HG03571 (cell line): ENCODE results near the gene CPLANE1.
"Not testable (repeated sequence)": the region's sequence is repeated elsewhere in the genome, so short reads cannot be mapped to it uniquely, and the experiment has no call there.

Experiments
- ATAC-seq: cut with Tn5 transposase; IDR thresholded peaks from one replicate; pipeline ENCODE4 v1.9.1; 2021; ENCODE audit not compliant: unreplicated experiment

Gene CPLANE1

GRCh38 chr5:37208883-37209797, 40.0 kb downstream of the CPLANE1 start:
- no peak for ATAC-seq

- ATAC-seq: no peak
Observed at GRCh38 chr5:37207802-37208201, 41.4 kb downstream of the CPLANE1 start.

DNA sequence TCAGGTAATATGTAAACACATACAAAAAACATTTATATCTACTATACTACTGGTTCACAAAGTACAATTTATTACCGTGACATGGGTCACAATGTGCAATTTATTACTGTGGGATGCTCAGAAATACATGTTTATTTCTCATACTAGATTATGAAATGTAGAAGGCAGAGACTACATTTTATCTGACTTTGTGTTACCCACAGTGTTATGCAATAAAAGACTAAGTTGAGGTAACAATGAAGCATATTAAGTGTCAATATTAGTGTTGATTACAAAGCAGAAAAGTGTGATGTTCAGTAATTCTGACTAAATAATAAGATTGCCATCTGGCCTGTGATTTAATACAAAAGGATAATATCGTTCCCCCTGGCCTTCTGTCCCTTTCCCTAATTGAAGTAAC, 42.4 kb downstream of the CPLANE1 start:
- ATAC-seq: no peak

- ATAC-seq: no peak
Observed at GRCh38 chr5:37198842-37199241, 50.3 kb downstream of the CPLANE1 start.

DNA sequence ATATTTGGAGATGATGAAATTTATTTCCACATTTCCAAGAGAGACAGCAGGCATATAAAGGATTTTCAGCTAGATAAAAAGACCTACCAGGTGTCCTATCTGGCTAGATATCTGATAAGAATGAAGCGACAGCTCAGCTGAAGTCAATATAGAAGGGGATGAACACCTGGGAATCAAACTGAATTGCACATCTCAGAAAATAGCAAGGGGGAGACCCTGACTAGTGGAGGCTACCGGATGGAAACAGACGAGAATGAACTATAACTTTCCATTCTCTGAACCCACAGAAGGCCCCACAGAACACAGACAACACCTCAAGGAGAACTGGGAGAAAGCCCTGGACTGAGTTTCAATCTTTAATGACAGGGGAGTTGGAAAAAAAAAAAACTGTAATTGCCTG, 51.1 kb downstream of the CPLANE1 start:
- peak; percentile 26 for ATAC-seq

DNA sequence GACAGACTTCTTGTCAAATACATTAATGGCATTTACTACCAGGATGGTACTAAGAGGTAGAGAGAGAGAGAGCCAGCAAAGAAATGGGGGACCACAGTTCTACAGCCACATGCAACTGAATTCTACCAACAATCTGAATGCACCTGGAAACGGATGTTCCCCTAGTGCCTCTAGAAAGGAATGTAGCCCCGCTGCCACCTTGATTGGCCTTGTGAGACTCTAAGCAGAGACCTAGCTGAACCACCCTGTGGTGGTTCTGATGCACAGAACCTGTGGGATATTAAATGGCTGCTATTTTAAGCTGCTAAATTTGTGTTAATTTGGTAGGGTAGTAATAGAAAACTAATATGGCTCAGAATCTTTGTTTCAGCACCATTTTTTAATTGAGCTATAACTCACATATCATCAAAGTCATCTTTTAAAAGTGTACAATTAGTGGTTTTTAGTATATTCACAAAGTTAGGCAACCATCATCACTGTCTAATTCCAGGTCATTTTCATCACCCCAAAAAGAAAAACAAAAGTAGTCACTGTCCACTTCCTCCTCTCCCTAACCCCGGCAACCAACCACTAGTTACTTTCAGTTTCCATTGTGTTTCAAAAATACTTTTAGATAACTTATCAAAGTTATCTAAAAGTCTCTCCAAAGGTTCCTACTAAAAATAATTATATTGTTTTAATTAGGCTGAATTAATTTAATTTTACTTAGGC, 51.7 kb downstream of the CPLANE1 start:
- peak; percentile 72 for ATAC-seq

GRCh38 chr5:37190592-37190991, 58.6 kb downstream of the CPLANE1 start:
- ATAC-seq: no peak

DNA sequence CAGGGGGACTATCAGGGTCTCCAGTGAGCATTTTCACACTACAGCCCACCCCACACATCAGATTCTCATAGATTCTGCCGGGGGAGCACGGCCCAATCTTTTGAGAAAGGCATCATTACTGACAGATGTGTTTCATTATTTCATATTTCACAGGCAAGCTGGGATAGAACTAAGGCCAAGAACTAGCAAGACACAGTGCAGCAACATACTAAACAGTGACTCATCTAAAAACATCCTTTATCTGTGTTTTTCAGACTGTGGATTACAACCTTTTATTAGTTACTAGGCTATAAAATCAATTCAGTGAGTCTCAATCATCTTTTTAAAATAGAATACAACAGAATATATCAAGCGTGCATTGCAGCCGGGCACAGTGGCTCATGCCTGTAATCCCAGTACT, 59.8 kb downstream of the CPLANE1 start:
- ATAC-seq: no peak

- ATAC-seq: no peak
Observed at GRCh38 chr5:37187465-37187977, 61.7 kb downstream of the CPLANE1 start.

DNA sequence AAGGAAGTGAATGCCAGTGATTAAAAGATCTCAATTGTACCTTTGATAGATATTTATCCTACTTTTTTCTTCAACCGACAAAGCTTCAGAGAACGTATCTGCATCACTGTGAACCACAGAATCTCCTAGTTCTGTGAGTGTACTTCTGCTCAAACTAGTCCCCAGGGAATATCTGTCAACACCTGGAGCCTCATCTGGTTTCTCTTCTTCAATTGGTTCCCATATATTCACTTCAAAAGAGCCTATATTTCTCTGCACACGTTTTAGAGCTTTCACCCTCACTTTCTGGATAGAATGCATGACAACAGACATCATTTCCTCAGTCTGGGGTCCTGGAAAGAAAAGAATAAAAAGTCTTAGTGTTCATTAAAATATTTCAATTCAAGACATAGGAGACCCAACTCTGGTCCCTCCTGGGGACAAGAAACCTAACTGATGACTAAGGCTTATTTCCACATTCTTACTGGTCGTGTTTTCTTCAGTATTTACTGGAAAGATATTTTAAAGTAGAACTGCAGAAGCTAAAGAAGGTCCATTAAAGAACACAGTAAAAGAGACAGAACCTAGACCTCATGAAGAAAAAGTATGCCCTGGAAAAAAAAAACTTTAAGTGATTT, 64.3 kb downstream of the CPLANE1 start:
- ATAC-seq: no peak

GRCh38 chr5:37182667-37183066, 66.5 kb downstream of the CPLANE1 start:
- ATAC-seq: no peak

DNA sequence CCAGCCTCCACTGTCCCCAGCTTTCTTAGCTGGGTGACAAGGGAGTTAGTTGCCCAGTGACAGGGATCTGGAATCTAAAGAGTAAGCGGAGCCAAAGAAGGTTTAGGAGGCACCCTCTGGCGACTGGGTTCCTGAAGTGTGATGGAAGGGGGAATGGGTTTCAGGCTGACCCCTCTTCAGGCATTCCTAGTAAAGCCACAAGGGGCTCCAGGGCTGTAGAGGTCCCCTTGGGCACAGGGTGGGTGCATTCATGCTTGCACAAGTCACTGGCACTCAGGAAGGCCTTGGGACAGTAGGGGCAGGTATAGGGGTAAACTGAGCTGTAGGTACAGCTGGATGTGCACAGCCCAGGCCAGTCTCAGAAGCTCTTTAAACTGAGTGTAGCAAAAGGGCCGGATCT, 74.2 kb downstream of the CPLANE1 start:
- no peak for ATAC-seq

DNA sequence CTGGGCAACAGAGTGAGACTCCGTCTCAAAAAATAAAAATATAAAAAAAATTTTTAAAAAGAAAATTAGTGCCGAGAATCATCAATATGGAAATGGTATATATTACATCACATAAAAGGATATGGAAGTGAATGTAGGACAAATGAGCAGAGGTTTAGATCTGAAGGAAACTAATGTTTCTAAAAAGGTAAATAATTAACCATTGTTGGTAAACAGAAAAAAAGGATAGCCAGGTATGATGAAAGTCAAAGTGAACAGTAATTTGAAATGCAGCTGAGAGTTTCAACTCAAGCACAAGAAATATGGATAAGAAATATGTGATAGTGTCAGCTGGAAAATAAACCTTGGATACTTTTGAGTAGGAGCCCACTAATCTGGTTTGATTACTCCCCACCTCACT, 76.2 kb downstream of the CPLANE1 start:
- no peak for ATAC-seq

DNA sequence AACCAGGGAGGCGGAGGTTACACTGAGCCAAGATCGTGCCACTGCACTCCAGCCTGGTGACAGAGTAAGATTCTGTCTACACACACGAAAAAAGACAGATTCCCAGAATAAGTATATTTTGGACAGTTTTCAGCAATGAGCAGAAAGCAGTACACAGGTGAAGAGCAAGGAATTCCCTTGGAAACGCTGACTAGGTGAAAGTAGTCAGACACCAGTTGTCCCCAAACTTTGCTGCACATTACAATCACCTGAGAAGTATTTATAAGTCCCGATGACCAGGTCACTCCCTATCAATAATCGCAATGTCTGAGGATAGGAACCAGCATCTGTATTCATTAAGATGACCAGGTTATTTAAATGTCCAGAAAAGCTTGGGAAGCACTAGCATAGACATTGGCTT, 78.3 kb downstream of the CPLANE1 start:
- ATAC-seq: no peak

DNA sequence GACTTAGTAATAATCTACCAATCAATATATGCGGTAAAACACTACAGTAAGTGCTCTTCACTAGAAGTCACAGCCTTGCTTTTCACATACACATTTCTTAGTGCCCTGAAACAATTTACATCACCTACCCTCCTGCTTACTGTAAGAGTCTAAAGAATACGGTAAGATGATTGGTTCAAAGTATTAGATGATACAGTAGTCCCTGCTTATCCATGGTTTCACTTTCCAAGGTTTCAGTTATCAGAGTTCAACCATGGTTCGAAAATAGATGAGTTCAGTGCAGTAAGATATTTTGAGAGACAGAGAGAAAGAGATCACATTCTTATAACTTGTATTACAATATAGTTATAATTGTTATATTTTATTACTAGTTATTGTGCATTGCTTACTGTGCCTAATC, 83.0 kb downstream of the CPLANE1 start:
- ATAC-seq: no peak

GRCh38 chr5:37165761-37166160, 83.4 kb downstream of the CPLANE1 start:
- no peak for ATAC-seq

DNA sequence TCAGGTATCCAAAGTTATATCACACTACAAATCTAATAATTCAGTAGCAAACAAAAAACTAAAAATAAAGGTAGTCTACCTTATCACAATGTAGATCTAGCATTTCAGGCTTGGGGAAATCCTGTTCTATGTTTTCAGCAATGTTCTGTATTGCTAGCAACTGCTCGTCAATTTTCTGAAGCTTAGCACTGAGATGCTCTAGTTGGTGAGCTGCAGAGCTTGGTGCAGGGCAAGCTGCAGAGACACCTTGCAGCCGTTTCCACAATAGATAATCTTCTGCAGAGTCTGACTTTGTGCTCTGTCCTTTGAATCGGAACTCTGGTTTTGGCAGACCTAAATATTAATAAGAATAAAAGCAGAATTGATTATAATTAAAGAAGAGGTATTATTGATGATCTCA, 95.5 kb downstream of the CPLANE1 start:
- no peak for ATAC-seq

DNA sequence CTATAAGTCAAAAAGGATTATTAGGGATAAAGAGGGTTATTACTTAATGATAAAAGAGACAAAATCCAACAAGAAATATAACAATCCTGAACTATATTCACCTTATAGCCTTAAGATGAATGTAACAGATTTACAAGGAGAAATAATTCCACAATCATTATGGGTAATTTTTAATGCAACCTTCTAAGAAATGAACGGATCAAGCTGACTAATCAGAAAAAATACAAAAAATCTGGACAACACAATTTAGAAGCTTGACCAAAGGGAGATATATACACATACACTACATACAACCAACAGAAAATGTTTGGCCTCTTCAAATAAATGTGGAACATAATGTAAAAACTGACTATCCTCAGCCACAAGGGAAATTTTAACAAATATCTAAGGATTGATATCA, 102.3 kb downstream of the CPLANE1 start:
- ATAC-seq: no peak

DNA sequence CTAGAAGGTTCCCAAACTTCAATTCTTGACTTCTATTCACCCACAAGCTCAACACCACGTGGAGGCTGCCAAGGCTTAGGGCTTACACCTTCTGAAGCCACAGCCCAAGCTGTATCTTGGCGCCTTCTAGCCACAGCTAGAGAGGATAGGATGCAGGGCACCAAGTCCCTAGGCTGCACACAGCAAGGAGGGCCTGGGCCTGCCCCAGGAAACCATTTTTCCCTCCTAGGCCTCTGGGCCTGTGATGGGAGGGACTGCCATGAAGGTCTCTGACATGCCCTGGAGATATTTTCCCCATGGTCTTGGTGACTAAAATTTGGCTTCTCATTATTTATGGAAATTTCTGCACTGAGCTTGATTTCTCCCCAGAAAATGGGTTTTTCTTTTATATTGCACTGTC, 112.5 kb downstream of the CPLANE1 start:
- no peak for ATAC-seq

- ATAC-seq: not testable (repeated sequence)
Observed at GRCh38 chr5:37135312-37135711, 113.9 kb downstream of the CPLANE1 start.

DNA sequence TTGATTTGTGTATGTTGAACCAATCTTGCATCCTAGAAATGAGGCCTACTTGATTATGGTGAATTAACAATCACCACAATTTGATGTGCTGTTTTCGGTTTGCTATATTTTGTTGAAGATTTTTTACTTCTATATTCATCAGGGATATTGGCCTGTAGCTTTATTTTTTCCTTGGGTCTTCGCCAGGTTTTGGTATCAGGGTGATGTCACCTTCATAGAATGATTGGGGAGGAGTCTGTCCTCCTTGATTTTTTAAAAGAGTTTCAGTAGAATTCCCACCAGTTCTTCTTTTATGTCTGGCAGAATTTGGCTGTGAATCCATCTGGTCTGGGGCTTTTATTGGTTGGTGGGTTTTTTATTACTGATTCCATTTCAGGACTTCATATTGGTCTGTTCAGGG, 115.2 kb downstream of the CPLANE1 start:
- ATAC-seq: no peak

DNA sequence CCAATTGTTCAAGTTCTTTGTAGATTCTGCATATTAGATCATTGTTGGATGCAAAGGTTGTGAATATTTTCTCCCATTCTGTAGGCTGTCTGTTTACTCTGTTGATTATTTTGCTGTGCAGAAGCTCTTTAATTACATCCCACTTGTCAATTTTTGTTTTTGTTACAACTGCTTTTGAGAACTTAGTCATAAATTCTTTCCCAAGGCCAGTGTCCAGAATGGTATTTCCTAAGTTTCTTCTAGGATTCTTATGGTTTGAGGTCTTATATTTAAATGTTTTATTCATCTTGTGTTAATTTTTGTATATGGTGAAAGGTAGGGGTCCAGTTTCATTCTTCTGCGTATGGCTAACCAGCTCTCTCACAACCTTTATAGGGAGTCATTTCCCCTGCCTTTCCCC, 116.5 kb downstream of the CPLANE1 start:
- ATAC-seq: no peak
